SK-N-SH (cell line): ENCODE measurements around the gene FSD2. TPM values are rescaled to one million over a fixed set of nuclear protein-coding genes. Genes with fewer than 3 reads are reported as not detected.

ENCODE experiments used
- CTCF ChIA-PET: fragments of 300-600, 350-600 bp; formaldehyde crosslinking; extraction: SDS; loops from one replicate; lab custom pipeline; 2021; lab: Yijun Ruan, JAX
- POLR2A ChIA-PET: fragments of 350-600 bp; sonication (Branson Sonifier 250); formaldehyde crosslinking; extraction: SDS; loops from one replicate; lab custom pipeline; 2020; ENCODE audit warnings: antibody characterized with exemption, inconsistent platforms; lab: Yijun Ruan, JAX
- DNase-seq: peaks from one replicate; pipeline ENCODE4 v3.0.0; 2012
- H2AFZ ChIP-seq: fragments of 200-600 bp; sonication (generic); 2 replicates; pipeline ENCODE4 v1.8.1; 2016; ENCODE audit warnings: antibody characterized with exemption, mild to moderate bottlenecking, low read depth
- H3F3A ChIP-seq: fragments of 200-600 bp; sonication (generic); replicated peaks from 2 replicates; pipeline ENCODE3; 2016; ENCODE audit warnings: antibody characterized with exemption, mild to moderate bottlenecking; ENCODE audit not compliant: insufficient read depth
- H3K27ac ChIP-seq, 2 experiments: fragments of 200-500 bp in 1 of 2; fragments of 200-600 bp in 1 of 2; sonication (Bioruptor generic) in 1 of 2; sonication (generic), shearing (Covaris generic) in 1 of 2; 2 replicates each; pipeline versions ENCODE4 v1.5.1 to v1.6.1; 2014 to 2016; ENCODE audit warnings: low read depth in 2 of 2, inconsistent platforms in 1 of 2, low read length in 1 of 2, mild to moderate bottlenecking in 1 of 2, mixed read lengths in 1 of 2
- H3K27me3 ChIP-seq: fragments of 200-600 bp; sonication (generic), shearing (Covaris generic); 2 replicates; pipeline ENCODE4 v1.6.1; 2016; ENCODE audit warnings: mixed run types; ENCODE audit not compliant: insufficient read depth
- H3K36me3 ChIP-seq, 2 experiments: fragments of 200-500 bp in 1 of 2; fragments of 200-600 bp in 1 of 2; sonication (Bioruptor generic) in 1 of 2; sonication (generic) in 1 of 2; replicated peaks in 1 of 2; 2 replicates each; pipeline versions ENCODE3 to v1.5.1; 2014 to 2016; ENCODE audit warnings: low read length in 1 of 2, mild to moderate bottlenecking in 1 of 2; ENCODE audit not compliant: insufficient read depth in 2 of 2, control insufficient read depth in 1 of 2
- H3K4me1 ChIP-seq, 2 experiments: fragments of 200-500 bp in 1 of 2; fragments of 200-600 bp in 1 of 2; sonication (Bioruptor generic) in 1 of 2; sonication (generic), shearing (Covaris generic) in 1 of 2; 2 replicates each; pipeline versions ENCODE4 v1.5.1 to v1.6.1; 2014 to 2016; ENCODE audit warnings: low read depth in 1 of 2, low read length in 1 of 2, mixed run types in 1 of 2; ENCODE audit not compliant: insufficient read depth in 2 of 2, control insufficient read depth in 1 of 2
- H3K4me2 ChIP-seq: fragments of 200-600 bp; sonication (generic), shearing (Covaris generic); 2 replicates; pipeline ENCODE4 v1.6.1; 2017; ENCODE audit warnings: mixed run types
- H3K4me3 ChIP-seq, 2 experiments: fragments of 200-500 bp in 1 of 2; fragments of 200-600 bp in 1 of 2; sonication (Bioruptor generic) in 1 of 2; sonication (generic), shearing (Covaris generic) in 1 of 2; 2 replicates each; pipeline versions ENCODE4 v1.5.1 to v1.8.1; 2014 to 2016; ENCODE audit warnings: low read depth in 2 of 2, inconsistent platforms in 1 of 2, low read length in 1 of 2, mild to moderate bottlenecking in 1 of 2, mixed read lengths in 1 of 2, moderate library complexity in 1 of 2
- H3K79me2 ChIP-seq: fragments of 200-600 bp; sonication (generic); 2 replicates; pipeline ENCODE4 v1.8.1; 2017; ENCODE audit warnings: mild to moderate bottlenecking; ENCODE audit not compliant: insufficient read depth
- H3K9ac ChIP-seq: fragments of 200-600 bp; sonication (generic); 2 replicates; pipeline ENCODE4 v1.6.1; 2017; ENCODE audit warnings: mixed run types
- H3K9me2 ChIP-seq: fragments of 200-600 bp; sonication (generic); 2 replicates; pipeline ENCODE4 v1.6.1; 2017; ENCODE audit warnings: mixed run types
- H3K9me3 ChIP-seq: fragments of 200-600 bp; sonication (generic); 2 replicates; pipeline ENCODE4 v1.6.1; 2017; ENCODE audit warnings: mixed run types, mild to moderate bottlenecking, moderate library complexity
- H4K20me1 ChIP-seq: fragments of 200-600 bp; sonication (generic); 2 replicates; pipeline ENCODE4 v1.6.1; 2017; ENCODE audit warnings: mild to moderate bottlenecking, mixed run types; ENCODE audit not compliant: insufficient read depth
- CHD2 ChIP-seq: fragments of 150-350 bp; IDR thresholded peaks from 2 replicates; pipeline ENCODE4 v1.6.1; 2018; ENCODE audit warnings: low read length; ENCODE audit not compliant: partially characterized antibody
- ELF1 ChIP-seq: IDR thresholded peaks from 2 replicates; pipeline ENCODE4 v1.4.0; 2012
- EP300 ChIP-seq, 2 experiments: IDR thresholded peaks; 2 replicates each; pipeline versions ENCODE4 v1.4.0 to v1.6.1; 2012; ENCODE audit warnings: borderline replicate concordance in 1 of 2, low read depth in 1 of 2, low read length in 1 of 2
- FOSL2 ChIP-seq: IDR thresholded peaks from 2 replicates; pipeline ENCODE4 v1.4.0; 2012; ENCODE audit warnings: low read depth, mild to moderate bottlenecking, moderate library complexity, borderline replicate concordance
- FOXJ3 ChIP-seq: sonication (generic); formaldehyde crosslinking; IDR thresholded peaks from 2 replicates; pipeline ENCODE4 v1.5.1; 2020; ENCODE audit warnings: mild to moderate bottlenecking, missing genetic modification reagents
- GATA2 ChIP-seq: sonication (generic); formaldehyde crosslinking; IDR thresholded peaks from 2 replicates; pipeline ENCODE4 v1.5.0; 2020; ENCODE audit warnings: mild to moderate bottlenecking, missing genetic modification reagents
- MXI1 ChIP-seq: IDR thresholded peaks from 2 replicates; pipeline ENCODE4 v1.6.1; 2012; ENCODE audit warnings: mild to moderate bottlenecking, low read depth, low read length, improper control_type of control experiment
- NFIC ChIP-seq: IDR thresholded peaks from 2 replicates; pipeline ENCODE4 v1.4.0; 2012; ENCODE audit warnings: borderline replicate concordance
- RAD21 ChIP-seq: IDR thresholded peaks from 2 replicates; pipeline ENCODE4 v1.6.1; 2012; ENCODE audit warnings: mild to moderate bottlenecking, low read length
- RXRA ChIP-seq: IDR thresholded peaks from 2 replicates; pipeline ENCODE4 v1.4.0; 2012; ENCODE audit warnings: low read depth, mild to moderate bottlenecking, borderline replicate concordance
- SMC3 ChIP-seq: IDR thresholded peaks from 2 replicates; pipeline ENCODE4 v1.6.1; 2012; ENCODE audit warnings: low read depth, low read length, improper control_type of control experiment
- TAF1 ChIP-seq: IDR thresholded peaks from 2 replicates; pipeline ENCODE4 v1.6.1; 2012; ENCODE audit warnings: low read depth, mild to moderate bottlenecking, low read length, moderate library complexity, borderline replicate concordance
- TCF12 ChIP-seq: IDR thresholded peaks from 2 replicates; pipeline ENCODE4 v1.4.0; 2012
- TEAD4 ChIP-seq: IDR thresholded peaks from 2 replicates; pipeline ENCODE4 v1.4.0; 2012; ENCODE audit warnings: mild to moderate bottlenecking, borderline replicate concordance; ENCODE audit not compliant: insufficient read depth
- YY1 ChIP-seq: IDR thresholded peaks from 2 replicates; pipeline ENCODE4 v1.4.0; 2012; ENCODE audit warnings: low read depth, mild to moderate bottlenecking
- WGBS: methylation state at CpG from one replicate; pipeline ENCODE4 v1.1.6; 2017; ENCODE audit warnings: low lambda C conversion rate; 5-methylcytosine and 5-hydroxymethylcytosine counted together
- polyA plus RNA-seq, 3 experiments: library from polyadenylated mRNA; depleted of rRNA; stranded (reverse); fragments of >200 nt; gene quantifications; 2 replicates each; pipeline ENCODE4 v1.2.3, GENCODE V29; 2012
- TF ChIP-seq, protein P1 (sequence below): fragments of 150-350 bp; IDR thresholded peaks from 2 replicates; pipeline ENCODE4 v1.6.1; 2016; ENCODE audit warnings: mild to moderate bottlenecking, low read depth, low read length
- TF ChIP-seq, protein P2 (sequence below): IDR thresholded peaks from 2 replicates; pipeline ENCODE4; 2012
- TF ChIP-seq, protein P3 (sequence below): IDR thresholded peaks from 2 replicates; pipeline ENCODE4 v1.4.0; 2012; ENCODE audit warnings: low read depth
- TF ChIP-seq, protein P4 (sequence below): IDR thresholded peaks from 2 replicates; pipeline ENCODE4 v1.6.1; 2012; ENCODE audit warnings: mild to moderate bottlenecking, low read depth, low read length, moderate library complexity

FSD2 gene
- polyA plus RNA-seq, 1 of the 3 experiments (the other 2 are of a cell fraction): not detected

DNA sequence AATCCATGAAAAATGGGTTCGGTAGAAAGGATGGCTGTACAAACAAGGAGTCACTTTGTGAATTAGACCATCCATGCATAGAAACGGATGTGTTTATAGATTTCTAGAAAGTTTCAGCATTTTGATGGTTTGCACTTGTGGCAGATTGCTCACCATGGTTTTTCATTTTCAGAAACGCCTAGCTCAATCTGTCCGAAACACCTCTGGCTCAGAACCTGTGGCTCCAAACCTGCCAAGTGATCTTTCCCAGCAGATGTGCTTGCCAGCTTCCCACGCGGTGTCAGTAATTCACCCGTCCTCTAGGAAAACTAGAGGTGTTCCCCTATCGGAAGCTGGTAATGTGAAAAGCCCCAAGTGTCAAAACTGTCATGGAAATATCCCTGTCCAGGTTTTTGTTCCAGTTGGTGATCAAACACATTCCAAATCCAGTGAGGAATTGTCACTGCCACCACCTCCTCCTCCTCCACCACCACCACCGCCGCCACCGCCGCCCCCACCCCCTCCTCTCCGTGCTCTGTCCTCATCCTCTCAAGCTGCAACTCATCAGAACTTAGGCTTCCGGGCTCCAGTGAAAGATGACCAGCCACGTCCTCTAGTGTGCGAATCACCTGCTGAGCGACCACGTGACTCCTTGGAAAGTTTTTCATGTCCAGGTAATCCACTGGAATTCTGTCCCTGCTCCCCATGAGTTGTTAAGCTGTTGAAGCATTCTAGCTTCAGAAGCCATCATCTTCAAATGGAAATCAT, 24.7 kb upstream of the FSD2 start:
- Histone ChIP-seq H3K9me3 (no peaks in the 10 kb centered on the region), H3K27me3 (no peaks in the 10 kb centered on the region), H2AFZ (no peak overlapping the region), H3K4me1 (peaks cover 0 to 16% of the 10 kb centered on the region in 2 experiments), H4K20me1 (no peaks in the 10 kb centered on the region), H3K4me2 (no peak overlapping the region), H3F3A (peaks cover 22% of the 10 kb centered on the region), H3K27ac (no peak overlapping the region), H3K9me2 (no peaks in the 10 kb centered on the region), H3K4me3 (no peak overlapping the region), H3K36me3 (peaks cover 66 to 71% of the 10 kb centered on the region in 2 experiments), H3K9ac (no peak overlapping the region), H3K79me2 (no peaks in the 10 kb centered on the region)
- ChIA-PET CTCF (interaction anchor here (0.9 kb wide), 1 partner anchor 19 kb away, joined by 4 read pairs; no protein-coding TSS in a partner anchor), POLR2A (no interaction called here)
- TF ChIP-seq NFIC (no peak), CHD2 (no peak), TEAD4 (no peak)
- TF ChIP-seq, protein P1, sequence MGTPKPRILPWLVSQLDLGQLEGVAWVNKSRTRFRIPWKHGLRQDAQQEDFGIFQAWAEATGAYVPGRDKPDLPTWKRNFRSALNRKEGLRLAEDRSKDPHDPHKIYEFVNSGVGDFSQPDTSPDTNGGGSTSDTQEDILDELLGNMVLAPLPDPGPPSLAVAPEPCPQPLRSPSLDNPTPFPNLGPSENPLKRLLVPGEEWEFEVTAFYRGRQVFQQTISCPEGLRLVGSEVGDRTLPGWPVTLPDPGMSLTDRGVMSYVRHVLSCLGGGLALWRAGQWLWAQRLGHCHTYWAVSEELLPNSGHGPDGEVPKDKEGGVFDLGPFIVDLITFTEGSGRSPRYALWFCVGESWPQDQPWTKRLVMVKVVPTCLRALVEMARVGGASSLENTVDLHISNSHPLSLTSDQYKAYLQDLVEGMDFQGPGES: no peak
- TF ChIP-seq, protein P2, sequence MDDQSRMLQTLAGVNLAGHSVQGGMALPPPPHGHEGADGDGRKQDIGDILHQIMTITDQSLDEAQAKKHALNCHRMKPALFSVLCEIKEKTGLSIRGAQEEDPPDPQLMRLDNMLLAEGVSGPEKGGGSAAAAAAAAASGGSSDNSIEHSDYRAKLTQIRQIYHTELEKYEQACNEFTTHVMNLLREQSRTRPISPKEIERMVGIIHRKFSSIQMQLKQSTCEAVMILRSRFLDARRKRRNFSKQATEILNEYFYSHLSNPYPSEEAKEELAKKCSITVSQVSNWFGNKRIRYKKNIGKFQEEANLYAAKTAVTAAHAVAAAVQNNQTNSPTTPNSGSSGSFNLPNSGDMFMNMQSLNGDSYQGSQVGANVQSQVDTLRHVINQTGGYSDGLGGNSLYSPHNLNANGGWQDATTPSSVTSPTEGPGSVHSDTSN: no peak
- no peak for DNase-seq
- WGBS: 94% methylated on average over 18 of the region's 18 CpGs

DNA sequence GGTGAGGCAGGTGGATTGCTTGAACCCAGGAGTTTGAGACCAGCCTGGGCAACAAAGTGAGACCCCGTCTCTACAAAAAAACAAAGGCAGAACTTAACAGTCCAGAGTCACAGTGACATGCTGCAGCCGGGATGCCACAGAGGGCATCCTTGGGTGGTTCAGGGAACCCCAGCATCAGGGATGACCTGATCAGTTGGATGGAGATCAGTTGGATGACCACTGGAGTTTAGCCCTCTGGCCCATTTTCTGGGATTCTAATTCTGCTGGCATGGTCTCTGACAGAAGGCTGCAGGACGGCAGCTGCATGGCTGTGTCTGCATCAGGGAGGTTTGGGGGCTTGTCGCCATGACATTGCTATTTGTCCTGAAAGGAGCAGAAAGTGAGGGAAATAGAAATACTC, 23.4 kb upstream of the FSD2 start:
- Histone ChIP-seq H2AFZ (no peak overlapping the region), H3K27ac (no peak overlapping the region), H3K4me1 (peaks cover 0 to 16% of the 10 kb centered on the region in 2 experiments), H3K4me3 (no peak overlapping the region), H3K36me3 (peaks cover 56 to 75% of the 10 kb centered on the region in 2 experiments), H3F3A (peaks cover 22% of the 10 kb centered on the region), H3K9me3 (no peaks in the 10 kb centered on the region), H4K20me1 (no peaks in the 10 kb centered on the region), H3K4me2 (no peak overlapping the region), H3K79me2 (no peaks in the 10 kb centered on the region), H3K27me3 (no peaks in the 10 kb centered on the region), H3K9me2 (no peaks in the 10 kb centered on the region), H3K9ac (no peak overlapping the region)
- CTCF ChIA-PET: interaction anchor here (1.1 kb wide), 1 partner anchor 171 kb away, joined by 3 read pairs; no protein-coding TSS in a partner anchor
- WGBS: 93% methylated on average over 4 of the region's 4 CpGs
- no peak for DNase-seq
- POLR2A ChIA-PET: no interaction called here
- TF ChIP-seq, protein P3, sequence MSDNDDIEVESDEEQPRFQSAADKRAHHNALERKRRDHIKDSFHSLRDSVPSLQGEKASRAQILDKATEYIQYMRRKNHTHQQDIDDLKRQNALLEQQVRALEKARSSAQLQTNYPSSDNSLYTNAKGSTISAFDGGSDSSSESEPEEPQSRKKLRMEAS: no peak
- TF ChIP-seq RXRA: no peak
- no peak for TF ChIP-seq MXI1
- TF ChIP-seq RAD21: no peak
- no peak for TF ChIP-seq FOXJ3
- TF ChIP-seq FOSL2: no peak
- no peak for TF ChIP-seq YY1
- TF ChIP-seq, protein P2: no peak
- no peak for TF ChIP-seq SMC3
- no peak for TF ChIP-seq GATA2 (CRISPR knock-in tag)
- no peak for TF ChIP-seq EP300 (IDR thresholded peaks at IDR 0.05; ENCODE audit: borderline replicate concordance in 1 of 2, low read depth in 1 of 2, low read length in 1 of 2)
- TF ChIP-seq, protein P1: no peak
- TF ChIP-seq TCF12: no peak
- no peak for TF ChIP-seq ELF1
- TF ChIP-seq TAF1: no peak
- TF ChIP-seq, protein P4, sequence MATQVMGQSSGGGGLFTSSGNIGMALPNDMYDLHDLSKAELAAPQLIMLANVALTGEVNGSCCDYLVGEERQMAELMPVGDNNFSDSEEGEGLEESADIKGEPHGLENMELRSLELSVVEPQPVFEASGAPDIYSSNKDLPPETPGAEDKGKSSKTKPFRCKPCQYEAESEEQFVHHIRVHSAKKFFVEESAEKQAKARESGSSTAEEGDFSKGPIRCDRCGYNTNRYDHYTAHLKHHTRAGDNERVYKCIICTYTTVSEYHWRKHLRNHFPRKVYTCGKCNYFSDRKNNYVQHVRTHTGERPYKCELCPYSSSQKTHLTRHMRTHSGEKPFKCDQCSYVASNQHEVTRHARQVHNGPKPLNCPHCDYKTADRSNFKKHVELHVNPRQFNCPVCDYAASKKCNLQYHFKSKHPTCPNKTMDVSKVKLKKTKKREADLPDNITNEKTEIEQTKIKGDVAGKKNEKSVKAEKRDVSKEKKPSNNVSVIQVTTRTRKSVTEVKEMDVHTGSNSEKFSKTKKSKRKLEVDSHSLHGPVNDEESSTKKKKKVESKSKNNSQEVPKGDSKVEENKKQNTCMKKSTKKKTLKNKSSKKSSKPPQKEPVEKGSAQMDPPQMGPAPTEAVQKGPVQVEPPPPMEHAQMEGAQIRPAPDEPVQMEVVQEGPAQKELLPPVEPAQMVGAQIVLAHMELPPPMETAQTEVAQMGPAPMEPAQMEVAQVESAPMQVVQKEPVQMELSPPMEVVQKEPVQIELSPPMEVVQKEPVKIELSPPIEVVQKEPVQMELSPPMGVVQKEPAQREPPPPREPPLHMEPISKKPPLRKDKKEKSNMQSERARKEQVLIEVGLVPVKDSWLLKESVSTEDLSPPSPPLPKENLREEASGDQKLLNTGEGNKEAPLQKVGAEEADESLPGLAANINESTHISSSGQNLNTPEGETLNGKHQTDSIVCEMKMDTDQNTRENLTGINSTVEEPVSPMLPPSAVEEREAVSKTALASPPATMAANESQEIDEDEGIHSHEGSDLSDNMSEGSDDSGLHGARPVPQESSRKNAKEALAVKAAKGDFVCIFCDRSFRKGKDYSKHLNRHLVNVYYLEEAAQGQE: no peak
